NCI-H146 treated with DMSO at 0.1 percent for 48 hours (cell line): ENCODE data around the gene UBASH3B.
"Not testable (repeated sequence)": the region's sequence is repeated elsewhere in the genome, so short reads cannot be mapped to it uniquely, and the experiment has no call there.

Experiments used
- DNase-seq: peaks from one replicate; lab custom pipeline; 2025; ENCODE audit not compliant: unreplicated experiment; lab: John Stamatoyannopoulos, UW

Gene UBASH3B, protein sequence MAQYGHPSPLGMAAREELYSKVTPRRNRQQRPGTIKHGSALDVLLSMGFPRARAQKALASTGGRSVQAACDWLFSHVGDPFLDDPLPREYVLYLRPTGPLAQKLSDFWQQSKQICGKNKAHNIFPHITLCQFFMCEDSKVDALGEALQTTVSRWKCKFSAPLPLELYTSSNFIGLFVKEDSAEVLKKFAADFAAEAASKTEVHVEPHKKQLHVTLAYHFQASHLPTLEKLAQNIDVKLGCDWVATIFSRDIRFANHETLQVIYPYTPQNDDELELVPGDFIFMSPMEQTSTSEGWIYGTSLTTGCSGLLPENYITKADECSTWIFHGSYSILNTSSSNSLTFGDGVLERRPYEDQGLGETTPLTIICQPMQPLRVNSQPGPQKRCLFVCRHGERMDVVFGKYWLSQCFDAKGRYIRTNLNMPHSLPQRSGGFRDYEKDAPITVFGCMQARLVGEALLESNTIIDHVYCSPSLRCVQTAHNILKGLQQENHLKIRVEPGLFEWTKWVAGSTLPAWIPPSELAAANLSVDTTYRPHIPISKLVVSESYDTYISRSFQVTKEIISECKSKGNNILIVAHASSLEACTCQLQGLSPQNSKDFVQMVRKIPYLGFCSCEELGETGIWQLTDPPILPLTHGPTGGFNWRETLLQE

GRCh38 chr11:122655527-122656072 is at the start of gene UBASH3B:
UBASH3B (plus strand) TSS chr11:122655722; CDS start chr11:122656050, 328 bp downstream.
- DNase-seq = no peak

DNA sequence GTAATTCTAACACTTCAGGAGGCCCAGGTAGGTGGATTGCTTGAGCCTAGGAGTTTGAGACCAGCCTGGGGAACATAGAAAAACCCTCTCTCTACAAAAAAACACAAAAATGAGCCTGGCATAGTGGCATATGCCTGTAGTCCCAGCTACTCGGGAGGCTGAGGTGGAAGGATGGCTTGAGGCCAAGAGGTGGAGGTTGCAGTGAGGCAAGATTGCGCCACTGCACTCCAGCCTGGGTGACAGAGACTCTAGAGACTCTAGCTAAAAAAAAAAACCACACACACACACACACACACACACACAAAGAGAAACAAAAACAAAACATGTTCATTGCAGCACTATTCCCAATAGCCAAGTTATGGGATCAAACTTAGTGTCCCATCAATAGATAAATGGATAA is 48.4 kb upstream of the UBASH3B start:
- not testable (repeated sequence) for DNase-seq

DNA sequence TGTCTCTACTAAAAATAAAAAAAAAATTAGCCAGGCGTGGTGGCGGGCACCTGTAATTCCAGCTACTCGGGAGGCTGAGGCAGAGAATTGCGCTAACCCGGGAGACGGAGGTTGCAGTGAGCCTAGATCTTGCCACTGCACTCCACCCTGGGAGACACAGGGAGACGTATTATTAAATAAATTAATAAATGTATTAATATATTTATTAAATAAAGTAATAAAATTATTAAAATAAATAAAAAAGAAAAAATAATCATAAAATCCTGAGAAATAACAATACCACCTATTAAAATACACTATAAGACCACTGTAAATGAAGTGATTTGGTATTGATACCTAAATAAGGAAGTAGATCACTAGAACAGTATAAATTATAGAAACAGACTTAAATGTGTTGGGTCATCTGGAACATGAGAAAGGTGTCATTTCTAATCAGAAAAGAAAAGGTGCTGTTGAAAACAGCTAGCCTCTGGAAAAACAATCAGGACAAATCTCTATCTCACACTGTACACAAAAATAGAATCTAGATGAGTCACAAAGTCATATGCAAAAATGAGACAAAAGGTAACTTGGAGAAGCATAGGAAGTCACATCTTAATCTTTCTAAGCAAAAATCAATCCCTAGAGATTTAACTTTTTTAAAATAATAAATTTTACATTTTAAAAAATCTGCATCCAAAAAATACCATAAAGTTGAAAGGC is 43.2 kb upstream of the UBASH3B start:
- DNase-seq = no peak

DNA sequence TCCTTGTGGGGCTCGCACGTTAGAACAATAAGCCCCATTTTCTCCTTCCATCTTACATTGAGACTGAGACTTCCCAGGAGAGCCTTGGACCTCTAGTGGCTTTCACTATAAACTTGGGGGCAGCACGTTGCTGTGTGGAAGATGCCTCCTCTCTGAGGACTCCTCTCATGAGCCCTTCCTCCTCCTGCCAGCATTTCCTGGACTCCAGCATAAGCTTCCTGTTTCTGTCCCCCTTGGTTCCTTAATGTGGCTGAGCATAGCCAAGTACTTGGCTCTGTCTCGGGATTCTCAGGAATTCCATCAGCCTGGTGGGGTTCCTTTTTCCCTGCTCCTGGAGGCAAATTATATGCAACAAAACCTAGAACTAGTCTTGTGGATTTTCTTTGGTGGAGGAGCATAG is 38.8 kb upstream of the UBASH3B start:
- no peak for DNase-seq

GRCh38 chr11:122617297-122617696 is 38.2 kb upstream of the UBASH3B start:
- DNase-seq = no peak

- DNase-seq = no peak
These were observed 37.6 kb upstream of the UBASH3B start for GRCh38 chr11:122617926-122618325.

DNA sequence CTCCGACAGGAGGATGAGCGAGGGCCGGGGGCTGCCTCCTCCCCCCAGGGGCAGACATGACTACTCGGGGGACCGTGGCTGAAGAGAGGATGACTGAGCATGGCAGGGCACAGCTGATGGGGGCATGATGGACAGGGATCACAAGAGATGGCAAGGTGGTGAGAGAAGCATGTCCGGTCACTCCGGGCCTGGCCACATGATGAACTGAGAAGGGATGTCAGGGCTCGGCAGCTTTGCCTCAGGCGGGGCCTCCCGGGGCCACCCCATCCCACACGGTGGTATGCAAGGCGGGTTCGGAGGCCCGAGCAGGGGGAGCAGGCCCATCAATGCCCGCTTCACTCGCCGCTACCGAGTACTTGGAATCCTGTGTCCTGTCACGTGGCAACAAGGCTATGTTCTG is 36.6 kb upstream of the UBASH3B start:
- no peak for DNase-seq

GRCh38 chr11:122619757-122620156 is 35.8 kb upstream of the UBASH3B start:
- no peak for DNase-seq

DNA sequence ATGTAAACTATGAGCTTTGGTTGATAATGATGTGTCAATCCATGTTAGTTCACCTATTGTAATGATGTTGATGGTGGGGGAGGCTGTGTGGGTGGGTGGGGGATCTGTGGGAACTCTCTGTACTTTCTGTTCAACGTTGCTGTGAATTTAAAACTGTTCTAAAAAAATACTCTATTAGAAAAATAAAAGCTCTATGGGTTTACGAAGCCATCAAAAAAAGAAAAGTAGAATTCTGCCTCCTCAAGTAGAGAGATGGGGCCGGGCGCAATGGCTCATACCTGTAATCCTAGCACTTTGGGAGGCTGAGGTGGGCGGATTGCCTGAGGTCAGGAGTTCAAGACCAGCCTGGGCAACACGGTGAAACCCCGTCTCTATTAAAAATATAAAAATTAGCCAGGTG is 30.0 kb upstream of the UBASH3B start:
- DNase-seq = not testable (repeated sequence)

- no peak for DNase-seq
These were observed 29.4 kb upstream of the UBASH3B start for GRCh38 chr11:122625976-122626665.

GRCh38 chr11:122627745-122628144 is 27.8 kb upstream of the UBASH3B start:
- no peak for DNase-seq

DNA sequence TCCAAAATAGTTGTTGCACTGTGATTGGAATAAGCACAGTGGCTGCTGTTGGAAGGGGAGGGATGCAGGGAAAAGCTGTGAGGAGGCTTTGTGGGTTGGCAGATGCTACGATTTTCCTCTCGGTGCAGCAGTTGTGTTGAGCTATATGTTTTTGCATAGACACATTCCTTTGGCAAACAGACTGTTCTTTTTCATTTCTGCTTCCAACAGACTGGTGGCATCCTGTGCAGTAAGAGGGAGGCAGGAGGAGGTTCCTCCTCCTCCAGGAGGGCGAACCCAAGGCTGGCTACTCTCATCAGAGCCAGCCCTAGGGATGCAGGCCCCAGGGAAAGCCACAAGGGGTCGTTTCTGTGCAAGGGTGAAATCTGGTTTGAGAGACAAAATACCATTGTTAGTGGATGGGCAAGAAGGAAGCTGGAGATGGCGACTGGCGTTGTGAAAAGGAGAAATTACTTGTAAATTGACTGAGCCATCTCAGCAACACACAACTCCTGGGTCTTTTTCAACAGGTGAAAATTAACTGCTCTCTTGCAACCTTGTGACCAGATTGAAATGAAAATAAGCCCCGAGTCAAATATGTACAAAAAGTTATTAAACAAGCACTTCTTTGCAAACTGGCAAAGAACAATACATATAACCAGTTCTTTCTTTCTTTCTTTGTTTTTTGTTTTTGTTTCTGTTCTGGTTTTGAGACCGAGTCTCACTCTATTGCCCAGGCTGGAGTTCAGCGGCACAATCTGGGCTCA is 26.5 kb upstream of the UBASH3B start:
- DNase-seq = no peak

DNA sequence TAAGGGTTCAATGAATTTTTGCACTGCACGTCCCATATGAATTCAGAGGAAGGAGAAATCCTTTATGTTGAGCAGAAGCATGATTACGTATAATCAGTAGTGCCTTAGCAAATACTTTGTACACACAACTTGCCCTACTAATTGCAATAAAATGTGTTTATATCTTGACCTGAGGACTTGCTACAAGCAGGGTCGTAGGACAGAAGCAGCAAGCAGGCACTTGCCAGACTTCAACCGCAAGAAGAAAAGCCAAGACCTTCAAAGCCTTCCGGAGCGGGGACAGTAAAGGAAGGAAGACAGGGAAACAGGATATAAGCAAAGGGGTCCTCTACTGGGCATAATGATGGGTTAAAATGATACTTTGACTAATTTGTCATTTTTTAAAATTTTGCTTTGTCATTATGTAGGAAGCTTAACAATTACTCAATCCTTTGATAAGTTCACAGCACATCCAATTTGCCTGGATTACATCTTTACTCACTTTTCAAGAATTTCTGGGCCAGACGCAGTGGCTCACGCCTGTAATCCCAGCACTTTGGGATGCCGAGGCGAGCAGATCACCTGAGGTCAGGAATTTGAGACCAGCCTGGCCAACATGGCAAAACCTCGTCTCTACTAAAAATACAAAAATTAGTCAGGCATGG is 23.2 kb upstream of the UBASH3B start:
- DNase-seq = no peak

GRCh38 chr11:122633219-122633829 is 22.2 kb upstream of the UBASH3B start:
- no peak for DNase-seq

DNA sequence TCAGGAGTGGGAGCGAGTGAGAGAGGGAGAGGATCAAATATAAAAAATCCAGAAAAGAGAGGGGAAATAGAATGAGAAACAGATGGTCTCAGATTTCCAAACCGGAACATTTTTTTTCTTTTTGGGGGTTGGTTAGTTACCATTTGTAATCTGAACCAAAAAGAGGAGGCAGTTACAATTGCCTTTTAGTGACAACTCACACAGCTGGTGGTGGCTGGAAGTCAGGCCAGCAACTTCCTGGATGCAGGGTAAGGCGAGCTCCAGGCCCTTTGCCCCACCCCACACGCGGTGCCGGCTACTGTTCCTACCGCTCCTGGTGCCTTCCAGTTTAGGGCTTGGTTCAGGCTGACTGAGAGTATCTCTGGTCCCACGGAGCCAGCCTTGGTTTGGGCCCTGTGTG is 21.0 kb upstream of the UBASH3B start:
- no peak for DNase-seq

DNA sequence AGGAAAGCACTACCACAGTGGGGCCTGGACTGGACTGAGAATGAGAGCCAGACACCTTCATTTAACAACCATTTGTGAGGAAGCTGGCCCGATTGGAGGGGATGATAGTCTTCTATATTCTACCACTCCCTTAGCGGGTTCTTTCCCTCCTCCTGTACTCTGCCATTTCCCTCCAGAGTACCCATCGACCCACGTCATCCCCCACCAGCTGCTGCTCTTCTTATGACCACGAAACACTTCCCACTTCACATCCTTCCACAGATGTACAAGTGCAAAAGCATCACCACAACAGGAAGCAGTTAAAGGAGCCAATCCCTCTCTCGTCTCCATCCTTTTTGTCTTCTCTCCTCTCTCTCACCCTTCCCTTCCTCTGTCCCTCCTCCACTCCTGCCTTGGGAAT is 18.0 kb upstream of the UBASH3B start:
- no peak for DNase-seq

GRCh38 chr11:122642472-122642922 is 13.0 kb upstream of the UBASH3B start:
- no peak for DNase-seq

GRCh38 chr11:122642971-122643370 is 12.6 kb upstream of the UBASH3B start:
- DNase-seq = no peak

GRCh38 chr11:122645847-122646246 is 9.7 kb upstream of the UBASH3B start:
- DNase-seq = no peak
